H9 (cell line): ENCODE measurements around the gene BBIP1. TPM values are rescaled to one million over a fixed set of nuclear protein-coding genes. Genes with fewer than 3 reads are reported as not detected.

Experiments
- DNase-seq: peaks from one replicate; pipeline ENCODE4 v3.0.0-alpha.2; 2017
- H2AFZ ChIP-seq: one replicate; pipeline ENCODE4 v1.6.1; 2013; ENCODE audit warnings: mild to moderate bottlenecking, low read length, control low read depth, moderate library complexity
- H2AK5ac ChIP-seq: 2 replicates; pipeline ENCODE4 v1.6.1; 2013; ENCODE audit warnings: low read length, control low read depth, mixed read lengths; ENCODE audit not compliant: insufficient read length
- H2BK120ac ChIP-seq: one replicate; pipeline ENCODE4 v1.6.1; 2013; ENCODE audit warnings: low read depth, mild to moderate bottlenecking, low read length, control low read depth, inconsistent platforms; ENCODE audit not compliant: poor library complexity, severe bottlenecking
- H2BK12ac ChIP-seq: 2 replicates; pipeline ENCODE4 v1.6.1; 2013; ENCODE audit warnings: low read length, control low read depth, mixed read lengths, low read depth; ENCODE audit not compliant: insufficient read length
- H2BK15ac ChIP-seq: 2 replicates; pipeline ENCODE4 v1.6.1; 2013; ENCODE audit warnings: low read depth, low read length, control low read depth
- H2BK20ac ChIP-seq: one replicate; pipeline ENCODE4 v1.6.1; 2013; ENCODE audit warnings: low read depth, mild to moderate bottlenecking, low read length, control low read depth, inconsistent platforms; ENCODE audit not compliant: poor library complexity, severe bottlenecking
- H2BK5ac ChIP-seq: 2 replicates; pipeline ENCODE4 v1.6.1; 2013; ENCODE audit warnings: low read length, control low read depth, mixed read lengths; ENCODE audit not compliant: insufficient read length
- H3K14ac ChIP-seq: 2 replicates; pipeline ENCODE4 v1.6.1; 2013; ENCODE audit warnings: low read length, control low read depth; ENCODE audit not compliant: insufficient read depth
- H3K18ac ChIP-seq: 2 replicates; pipeline ENCODE4 v1.6.1; 2013; ENCODE audit warnings: low read depth, mild to moderate bottlenecking, mixed read lengths, low read length, control low read depth; ENCODE audit not compliant: insufficient read length
- H3K23ac ChIP-seq: 2 replicates; pipeline ENCODE4 v1.6.1; 2013; ENCODE audit warnings: low read length, control low read depth, mixed read lengths, low read depth; ENCODE audit not compliant: insufficient read length
- H3K23me2 ChIP-seq: 2 replicates; pipeline ENCODE4 v1.6.1; 2013; ENCODE audit warnings: low read depth, mild to moderate bottlenecking, mixed read lengths, low read length, control low read depth; ENCODE audit not compliant: insufficient read length, poor library complexity, severe bottlenecking
- H3K27ac ChIP-seq: 2 replicates; pipeline ENCODE4 v1.5.1; 2013; ENCODE audit warnings: low read length, control low read depth, mixed read lengths, low read depth; ENCODE audit not compliant: insufficient read length
- H3K27me3 ChIP-seq: 2 replicates; pipeline ENCODE4 v1.6.1; 2013; ENCODE audit warnings: low read length, control low read depth, inconsistent platforms; ENCODE audit not compliant: insufficient read depth
- H3K4ac ChIP-seq: 2 replicates; pipeline ENCODE4 v1.6.1; 2013; ENCODE audit warnings: low read depth, mild to moderate bottlenecking, control low read depth, inconsistent platforms, low read length, moderate library complexity
- H3K4me1 ChIP-seq: 2 replicates; pipeline ENCODE4 v1.6.1; 2013; ENCODE audit warnings: low read length, control low read depth, inconsistent platforms; ENCODE audit not compliant: insufficient read depth
- H3K4me2 ChIP-seq: 2 replicates; pipeline ENCODE4 v1.6.1; 2013; ENCODE audit warnings: low read length, control low read depth, mixed read lengths; ENCODE audit not compliant: insufficient read length, insufficient read depth
- H3K56ac ChIP-seq: 2 replicates; pipeline ENCODE4 v1.6.1; 2013; ENCODE audit warnings: low read depth, mild to moderate bottlenecking, mixed read lengths, low read length, control low read depth; ENCODE audit not compliant: insufficient read length
- H3K79me1 ChIP-seq: 2 replicates; pipeline ENCODE4 v1.6.1; 2013; ENCODE audit warnings: low read depth, mild to moderate bottlenecking, moderate library complexity, low read length, control low read depth, inconsistent platforms; ENCODE audit not compliant: insufficient read depth, poor library complexity, severe bottlenecking
- H3K79me2 ChIP-seq: 2 replicates; pipeline ENCODE4 v1.6.1; 2013; ENCODE audit warnings: low read length, control low read depth, inconsistent platforms; ENCODE audit not compliant: insufficient read depth
- H3K9ac ChIP-seq: 2 replicates; pipeline ENCODE4 v1.6.1; 2013; ENCODE audit warnings: low read length, control low read depth, mixed read lengths; ENCODE audit not compliant: insufficient read length; ENCODE audit errors: extremely low read depth
- H3K9me3 ChIP-seq: one replicate; pipeline ENCODE4 v1.6.1; 2013; ENCODE audit warnings: low read depth, low read length, inconsistent platforms; ENCODE audit not compliant: control insufficient read depth
- H3T11ph ChIP-seq: one replicate; pipeline ENCODE4 v1.6.1; 2013; ENCODE audit warnings: mild to moderate bottlenecking, low read length, control low read depth, inconsistent platforms
- H4K20me1 ChIP-seq: one replicate; pipeline ENCODE4 v1.6.1; 2013; ENCODE audit not compliant: control insufficient read depth, insufficient read length, insufficient read depth
- H4K5ac ChIP-seq: 2 replicates; pipeline ENCODE4 v1.6.1; 2013; ENCODE audit warnings: low read depth, mild to moderate bottlenecking, mixed read lengths, low read length, control low read depth; ENCODE audit not compliant: insufficient read length
- H4K8ac ChIP-seq: replicated peaks from 2 replicates; pipeline ENCODE4 v1.6.1; 2013; ENCODE audit warnings: low read length, control low read depth, mixed read lengths, low read depth; ENCODE audit not compliant: insufficient read length
- H4K91ac ChIP-seq: 2 replicates; pipeline ENCODE4 v1.6.1; 2013; ENCODE audit warnings: low read depth, mild to moderate bottlenecking, moderate library complexity, mixed read lengths, low read length, control low read depth; ENCODE audit not compliant: insufficient read length
- H3K27ac Mint-ChIP-seq, 3 experiments: 2 replicates in 2 of 3; 3 replicates in 1 of 3; pipeline ENCODE4 v1.8.0; 2020 to 2021; ENCODE audit warnings: mixed read lengths in 3 of 3, mild to moderate bottlenecking in 1 of 3, moderate library complexity in 1 of 3
- H3K27me3 Mint-ChIP-seq: 2 replicates; pipeline ENCODE4 v1.8.0; 2021; ENCODE audit warnings: low read depth, mild to moderate bottlenecking, moderate library complexity, mixed read lengths
- H3K36me3 Mint-ChIP-seq, 3 experiments: 2 replicates in 2 of 3; 3 replicates in 1 of 3; pipeline ENCODE4 v1.8.0; 2020 to 2021; ENCODE audit warnings: low read depth in 3 of 3, mixed read lengths in 3 of 3; ENCODE audit not compliant: insufficient read depth in 1 of 3
- H3K4me1 Mint-ChIP-seq, 2 experiments: 2 replicates each; pipeline ENCODE4 v1.8.0; 2020; ENCODE audit warnings: mixed read lengths in 2 of 2
- H3K4me3 Mint-ChIP-seq, 2 experiments: 2 replicates in 1 of 2; 3 replicates in 1 of 2; pipeline ENCODE4 v1.8.0; 2020 to 2021; ENCODE audit warnings: mild to moderate bottlenecking in 2 of 2, mixed read lengths in 2 of 2, moderate library complexity in 1 of 2
- H3K9me3 Mint-ChIP-seq, 2 experiments: 2 replicates in 1 of 2; 3 replicates in 1 of 2; pipeline ENCODE4 v1.8.0; 2020; ENCODE audit warnings: mild to moderate bottlenecking in 2 of 2, mixed read lengths in 2 of 2, moderate library complexity in 1 of 2
- CTCF ChIP-seq: fragments of 200-600 bp; sonication (generic); conservative IDR thresholded peaks from 3 replicates; pipeline ENCODE4 v1.8.0; 2021; ENCODE audit warnings: antibody characterized with exemption, mild to moderate bottlenecking
- WGBS: extraction: QIAGEN DNeasy Blood & Tissue Kit; methylation state at CpG from one replicate; pipeline ENCODE4 v1.1.7; 2013; ENCODE audit warnings: missing lambda C conversion rate, low lambda C conversion rate, mixed read lengths; ENCODE audit not compliant: insufficient read length; ENCODE audit errors: extremely low coverage; 5-methylcytosine and 5-hydroxymethylcytosine counted together
- total RNA-seq: library from RNA; stranded (reverse); gene quantifications from 2 replicates; pipeline ENCODE4 v1.2.1, GENCODE V29; 2021

The BBIP1 gene
- total RNA-seq, 1 experiment from 2014 or later: 18.8 TPM

- no peak overlapping the region for H2BK120ac ChIP-seq
- H4K8ac ChIP-seq: no peak overlapping the region
- H3K79me1 ChIP-seq: no peaks in the 10 kb centered on the region
- no peak overlapping the region for H3K9ac ChIP-seq
- H2BK5ac ChIP-seq: no peak overlapping the region
- H3K79me2 ChIP-seq: no peaks in the 10 kb centered on the region
- no peaks in the 10 kb centered on the region for H4K20me1 ChIP-seq
- H4K5ac ChIP-seq: no peak overlapping the region
- H3K4me2 ChIP-seq: no peak overlapping the region
- no peaks in the 10 kb centered on the region; the same call in 1 of the 2 replicates for H3K4me1 ChIP-seq
- H2AFZ ChIP-seq: no peak overlapping the region
- no peaks in the 10 kb centered on the region for H3K27me3 ChIP-seq
- no peak overlapping the region for H3K14ac ChIP-seq
- peaks cover 12 to 27% of the 10 kb centered on the region in 2 experiments for H3K4me1 Mint-ChIP-seq
- H2BK15ac ChIP-seq: no peak overlapping the region
- no peak for DNase-seq
- no peak overlapping the region for H3K27ac Mint-ChIP-seq
- H3T11ph ChIP-seq: no peak overlapping the region
- no peaks in the 10 kb centered on the region for H3K23me2 ChIP-seq
- H4K91ac ChIP-seq: no peak overlapping the region
- H2AK5ac ChIP-seq: no peak overlapping the region
- no peak overlapping the region for H2BK12ac ChIP-seq
- no peak overlapping the region for H2BK20ac ChIP-seq
- no peak overlapping the region for H3K18ac ChIP-seq
- WGBS: 100% methylated on average over 1 of the region's 4 CpGs
- TF ChIP-seq CTCF: no peak
- no peak overlapping the region for H3K27ac ChIP-seq
- no peak overlapping the region for H3K4me3 Mint-ChIP-seq
- H3K27me3 Mint-ChIP-seq: no peaks in the 10 kb centered on the region
- no peak overlapping the region for H3K4ac ChIP-seq
- H3K56ac ChIP-seq: no peak overlapping the region
- no peak overlapping the region for H3K23ac ChIP-seq
- H3K9me3 Mint-ChIP-seq: no peaks in the 10 kb centered on the region; a peak in 1 of 5 replicates
- no peaks in the 10 kb centered on the region for H3K9me3 ChIP-seq
- peaks cover 0 to 4% (median 0%) of the 10 kb centered on the region in 3 experiments; a peak in 1 of 7 replicates for H3K36me3 Mint-ChIP-seq
Observed at GRCh38 chr10:110865809-110866482, 53.0 kb downstream of the BBIP1 start.
